NB4 (cell line): Measurements from ENCODE around the gene BRWD1.

Source experiments
- CTCF ChIP-seq: IDR thresholded peaks from one replicate; pipeline ENCODE4 v1.5.1; 2012; ENCODE audit warnings: low read depth, low read length
- MYC ChIP-seq: IDR thresholded peaks from 2 replicates; pipeline ENCODE4 v1.6.1; 2011; ENCODE audit warnings: low read depth, low read length
- POLR2A ChIP-seq: IDR thresholded peaks from 2 replicates; pipeline ENCODE4 v1.6.1; 2011; ENCODE audit warnings: mild to moderate bottlenecking; ENCODE audit not compliant: insufficient read length; ENCODE audit errors: extremely low read depth
- TF ChIP-seq, protein P1 (sequence below): IDR thresholded peaks from 2 replicates; pipeline ENCODE4 v1.6.1; 2011; ENCODE audit warnings: low read depth, low read length

- TF ChIP-seq CTCF (no peak), POLR2A (no peak), MYC (no peak)
- TF ChIP-seq, protein P1, sequence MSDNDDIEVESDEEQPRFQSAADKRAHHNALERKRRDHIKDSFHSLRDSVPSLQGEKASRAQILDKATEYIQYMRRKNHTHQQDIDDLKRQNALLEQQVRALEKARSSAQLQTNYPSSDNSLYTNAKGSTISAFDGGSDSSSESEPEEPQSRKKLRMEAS, result no peak
Observed at GRCh38 chr21:39346671-39347331, 33.4 kb upstream of the BRWD1 start.
